Measurements from ENCODE around the gene NME5. TPM values are rescaled to one million over a fixed set of nuclear protein-coding genes. Genes with fewer than 3 reads are reported as not detected.
A peak's percentile ranks its signal among the peaks of the same experiment; 100 is the strongest.

The NME5 gene
- total and polyA plus RNA-seq, 9 of the 15 experiments (the other 6 are each of a cell fraction or from before 2014, with no cell fraction given) = not detected

GRCh38 chr5:138178516-138179276 lies 39.5 kb upstream of the NME5 start, which contains the start of the genes BRD8 and KIF20A (continued):
- peak; percentile 92 for TF ChIP-seq RBFOX2 (IDR thresholded peaks at IDR 0.05; ENCODE audit: low read depth, low read length)
- TF ChIP-seq PRPF4 (IDR thresholded peaks at IDR 0.05; ENCODE audit: insufficient read depth, low read depth, low read length, poor library complexity, severe bottlenecking) = no peak
- TF ChIP-seq, protein P1, sequence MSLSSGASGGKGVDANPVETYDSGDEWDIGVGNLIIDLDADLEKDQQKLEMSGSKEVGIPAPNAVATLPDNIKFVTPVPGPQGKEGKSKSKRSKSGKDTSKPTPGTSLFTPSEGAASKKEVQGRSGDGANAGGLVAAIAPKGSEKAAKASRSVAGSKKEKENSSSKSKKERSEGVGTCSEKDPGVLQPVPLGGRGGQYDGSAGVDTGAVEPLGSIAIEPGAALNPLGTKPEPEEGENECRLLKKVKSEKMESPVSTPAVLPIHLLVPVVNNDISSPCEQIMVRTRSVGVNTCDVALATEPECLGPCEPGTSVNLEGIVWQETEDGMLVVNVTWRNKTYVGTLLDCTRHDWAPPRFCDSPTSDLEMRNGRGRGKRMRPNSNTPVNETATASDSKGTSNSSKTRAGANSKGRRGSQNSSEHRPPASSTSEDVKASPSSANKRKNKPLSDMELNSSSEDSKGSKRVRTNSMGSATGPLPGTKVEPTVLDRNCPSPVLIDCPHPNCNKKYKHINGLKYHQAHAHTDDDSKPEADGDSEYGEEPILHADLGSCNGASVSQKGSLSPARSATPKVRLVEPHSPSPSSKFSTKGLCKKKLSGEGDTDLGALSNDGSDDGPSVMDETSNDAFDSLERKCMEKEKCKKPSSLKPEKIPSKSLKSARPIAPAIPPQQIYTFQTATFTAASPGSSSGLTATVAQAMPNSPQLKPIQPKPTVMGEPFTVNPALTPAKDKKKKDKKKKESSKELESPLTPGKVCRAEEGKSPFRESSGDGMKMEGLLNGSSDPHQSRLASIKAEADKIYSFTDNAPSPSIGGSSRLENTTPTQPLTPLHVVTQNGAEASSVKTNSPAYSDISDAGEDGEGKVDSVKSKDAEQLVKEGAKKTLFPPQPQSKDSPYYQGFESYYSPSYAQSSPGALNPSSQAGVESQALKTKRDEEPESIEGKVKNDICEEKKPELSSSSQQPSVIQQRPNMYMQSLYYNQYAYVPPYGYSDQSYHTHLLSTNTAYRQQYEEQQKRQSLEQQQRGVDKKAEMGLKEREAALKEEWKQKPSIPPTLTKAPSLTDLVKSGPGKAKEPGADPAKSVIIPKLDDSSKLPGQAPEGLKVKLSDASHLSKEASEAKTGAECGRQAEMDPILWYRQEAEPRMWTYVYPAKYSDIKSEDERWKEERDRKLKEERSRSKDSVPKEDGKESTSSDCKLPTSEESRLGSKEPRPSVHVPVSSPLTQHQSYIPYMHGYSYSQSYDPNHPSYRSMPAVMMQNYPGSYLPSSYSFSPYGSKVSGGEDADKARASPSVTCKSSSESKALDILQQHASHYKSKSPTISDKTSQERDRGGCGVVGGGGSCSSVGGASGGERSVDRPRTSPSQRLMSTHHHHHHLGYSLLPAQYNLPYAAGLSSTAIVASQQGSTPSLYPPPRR (CRISPR knock-in tag; IDR thresholded peaks at IDR 0.05; ENCODE audit: borderline replicate concordance) = no peak
- TF ChIP-seq SMAD3 (CRISPR knock-in tag; conservative IDR thresholded peaks at IDR 0.05) = 0 out of 2 replicates have a peak, but pooled peaks have one; percentile 22
- TF ChIP-seq, protein P2, sequence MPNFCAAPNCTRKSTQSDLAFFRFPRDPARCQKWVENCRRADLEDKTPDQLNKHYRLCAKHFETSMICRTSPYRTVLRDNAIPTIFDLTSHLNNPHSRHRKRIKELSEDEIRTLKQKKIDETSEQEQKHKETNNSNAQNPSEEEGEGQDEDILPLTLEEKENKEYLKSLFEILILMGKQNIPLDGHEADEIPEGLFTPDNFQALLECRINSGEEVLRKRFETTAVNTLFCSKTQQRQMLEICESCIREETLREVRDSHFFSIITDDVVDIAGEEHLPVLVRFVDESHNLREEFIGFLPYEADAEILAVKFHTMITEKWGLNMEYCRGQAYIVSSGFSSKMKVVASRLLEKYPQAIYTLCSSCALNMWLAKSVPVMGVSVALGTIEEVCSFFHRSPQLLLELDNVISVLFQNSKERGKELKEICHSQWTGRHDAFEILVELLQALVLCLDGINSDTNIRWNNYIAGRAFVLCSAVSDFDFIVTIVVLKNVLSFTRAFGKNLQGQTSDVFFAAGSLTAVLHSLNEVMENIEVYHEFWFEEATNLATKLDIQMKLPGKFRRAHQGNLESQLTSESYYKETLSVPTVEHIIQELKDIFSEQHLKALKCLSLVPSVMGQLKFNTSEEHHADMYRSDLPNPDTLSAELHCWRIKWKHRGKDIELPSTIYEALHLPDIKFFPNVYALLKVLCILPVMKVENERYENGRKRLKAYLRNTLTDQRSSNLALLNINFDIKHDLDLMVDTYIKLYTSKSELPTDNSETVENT (CRISPR knock-in tag; IDR thresholded peaks at IDR 0.05) = 0 out of 2 replicates have a peak, but pooled peaks have one; percentile 53
- TF ChIP-seq ZNF324 (CRISPR knock-in tag; IDR thresholded peaks at IDR 0.05) = peak; percentile 25; the same call in 1 of the 2 replicates
- peak; percentile 66 for TF ChIP-seq HNRNPLL (IDR thresholded peaks at IDR 0.05; ENCODE audit: low read depth, low read length, poor library complexity, severe bottlenecking)
- TF ChIP-seq CLOCK (CRISPR knock-in tag; IDR thresholded peaks at IDR 0.05; ENCODE audit: borderline replicate concordance) = no peak
- no peak for TF ChIP-seq TFAM (CRISPR knock-in tag; conservative IDR thresholded peaks at IDR 0.05)
- TF ChIP-seq GTF2A2 (tag; IDR thresholded peaks at IDR 0.05) = no peak
- no peak for TF ChIP-seq ZNF583 (CRISPR knock-in tag; IDR thresholded peaks at IDR 0.05)
- 0 out of 4 replicates have a peak, but pooled peaks of 1 of the 2 experiments have one; percentile 8 for TF ChIP-seq FOXA3 (CRISPR knock-in tag; conservative IDR thresholded peaks at IDR 0.05 in 1 of 2, IDR thresholded peaks at IDR 0.05 in 1 of 2)
- no peak for TF ChIP-seq ARID2 (IDR thresholded peaks at IDR 0.05)
- TF ChIP-seq TAL1 (IDR thresholded peaks at IDR 0.05) = no peak
- no peak for TF ChIP-seq ZNF316 (IDR thresholded peaks at IDR 0.05)
- peak; percentile 97 for TF ChIP-seq GABPA (tag; conservative IDR thresholded peaks at IDR 0.05; ENCODE audit: low read depth)
